ENCODE results near the gene MDFI. TPM values are rescaled to one million over a fixed set of nuclear protein-coding genes. Genes with fewer than 3 reads are reported as not detected.
A peak's percentile ranks its signal among the peaks of the same experiment; 100 is the strongest.

The MDFI gene
- total and polyA plus RNA-seq, 2 experiments from 2014 or later, result 2.8 to 51.4 TPM

DNA sequence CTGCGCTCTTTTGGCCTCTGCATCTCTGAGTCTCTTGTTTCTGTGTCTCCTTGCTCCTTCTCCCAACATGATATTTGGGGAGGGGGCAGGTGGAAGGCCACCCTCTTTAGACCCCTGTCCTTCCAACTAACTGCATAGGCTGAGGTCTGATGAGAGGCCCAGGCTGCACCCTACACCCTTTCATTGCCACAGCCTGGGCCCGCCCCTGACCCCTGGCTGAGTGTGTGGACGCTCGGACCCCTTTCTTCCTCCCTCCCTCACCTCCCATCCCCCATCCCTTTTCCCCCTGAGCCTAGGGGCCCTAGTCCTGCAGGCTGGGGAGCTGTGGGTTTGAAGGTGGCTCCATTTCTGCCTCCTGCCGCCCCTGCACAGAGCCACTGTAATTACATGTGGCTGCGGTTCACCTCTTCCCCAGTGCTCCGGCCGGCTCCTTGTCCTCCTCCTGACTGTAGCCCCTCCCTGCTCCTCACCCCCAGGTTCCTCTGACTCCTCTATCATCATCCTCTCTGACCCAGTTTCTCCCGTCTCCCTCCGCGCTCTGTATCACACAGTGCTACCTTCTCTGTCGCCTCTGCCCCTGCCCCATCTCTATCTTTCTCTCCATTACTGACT lies 6.8 kb downstream of the MDFI start:
- Mint-ChIP-seq H3K27ac (no peak overlapping the region), H3K27me3 (ENCODE audit: insufficient read depth, low read depth, poor library complexity) (peaks cover 20% of the 10 kb centered on the region), H3K9me3 (no peaks in the 10 kb centered on the region), H3K4me3 (peak overlapping the region; percentile 26; the same call in 2 of the 3 replicates), H3K4me1 (peaks cover 51% of the 10 kb centered on the region), H3K36me3 (ENCODE audit: low read depth) (peaks cover 50% of the 10 kb centered on the region)
- Histone ChIP-seq H4K20me1 (replicated peaks; ENCODE audit: insufficient read depth) (peaks cover 6% of the 10 kb centered on the region; the same call in 1 of the 2 replicates), H3K36me3 (ENCODE audit: insufficient read depth) (no peaks in the 10 kb centered on the region), H2AFZ (no peak overlapping the region), H3K4me3 (peak overlapping the region; percentile 24; the same call in 1 of the 2 replicates), H3K79me2 (replicated peaks; ENCODE audit: insufficient read depth) (peaks cover 9% of the 10 kb centered on the region; the same call in 1 of the 2 replicates), H3K27me3 (ENCODE audit: insufficient read depth) (peaks cover 34% of the 10 kb centered on the region), H3K9me2 (ENCODE audit: insufficient read depth) (no peaks in the 10 kb centered on the region), H3K4me1 (ENCODE audit: insufficient read depth) (peaks cover 39% of the 10 kb centered on the region), H3K27ac (ENCODE audit: low read depth) (no peak overlapping the region), H3F3A (replicated peaks; ENCODE audit: low read depth) (no peaks in the 10 kb centered on the region), H3K4me2 (peak overlapping the region; percentile 70)
- TF ChIP-seq REST (IDR thresholded peaks at IDR 0.05; ENCODE audit: unreplicated experiment) (no peak), ETS1 (IDR thresholded peaks at IDR 0.05) (no peak), ZNF462 (CRISPR knock-in tag; IDR thresholded peaks at IDR 0.05) (no peak), EZH2phosphoT487 (IDR thresholded peaks at IDR 0.05; ENCODE audit: unreplicated experiment) (no peak), ZNF114 (CRISPR knock-in tag; IDR thresholded peaks at IDR 0.05) (no peak), JUNB (IDR thresholded peaks at IDR 0.05; ENCODE audit: unreplicated experiment) (no peak), STAT1 (IDR thresholded peaks at IDR 0.05; ENCODE audit: unreplicated experiment) (no peak), NANOG (IDR thresholded peaks at IDR 0.05; ENCODE audit: borderline replicate concordance) (no peak)
- TF ChIP-seq, protein P1, sequence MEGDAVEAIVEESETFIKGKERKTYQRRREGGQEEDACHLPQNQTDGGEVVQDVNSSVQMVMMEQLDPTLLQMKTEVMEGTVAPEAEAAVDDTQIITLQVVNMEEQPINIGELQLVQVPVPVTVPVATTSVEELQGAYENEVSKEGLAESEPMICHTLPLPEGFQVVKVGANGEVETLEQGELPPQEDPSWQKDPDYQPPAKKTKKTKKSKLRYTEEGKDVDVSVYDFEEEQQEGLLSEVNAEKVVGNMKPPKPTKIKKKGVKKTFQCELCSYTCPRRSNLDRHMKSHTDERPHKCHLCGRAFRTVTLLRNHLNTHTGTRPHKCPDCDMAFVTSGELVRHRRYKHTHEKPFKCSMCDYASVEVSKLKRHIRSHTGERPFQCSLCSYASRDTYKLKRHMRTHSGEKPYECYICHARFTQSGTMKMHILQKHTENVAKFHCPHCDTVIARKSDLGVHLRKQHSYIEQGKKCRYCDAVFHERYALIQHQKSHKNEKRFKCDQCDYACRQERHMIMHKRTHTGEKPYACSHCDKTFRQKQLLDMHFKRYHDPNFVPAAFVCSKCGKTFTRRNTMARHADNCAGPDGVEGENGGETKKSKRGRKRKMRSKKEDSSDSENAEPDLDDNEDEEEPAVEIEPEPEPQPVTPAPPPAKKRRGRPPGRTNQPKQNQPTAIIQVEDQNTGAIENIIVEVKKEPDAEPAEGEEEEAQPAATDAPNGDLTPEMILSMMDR (conservative IDR thresholded peaks at IDR 0.05; ENCODE audit: low read depth in 2 of 2), result no peak
- ATAC-seq (peak; percentile 40), DNase-seq (ENCODE audit: low spot score) (peak; percentile 43)
